GM21528 (cell line): Measurements from ENCODE around the gene GFRA3.
"Not testable (repeated sequence)": the region's sequence is repeated elsewhere in the genome, so short reads cannot be mapped to it uniquely, and the experiment has no call there.

Source experiments
- ATAC-seq: cut with Tn5 transposase; IDR thresholded peaks from one replicate; pipeline ENCODE4 v1.9.1; 2021; ENCODE audit warnings: mild to moderate bottlenecking, moderate library complexity; ENCODE audit not compliant: unreplicated experiment, low FRiP score

The GFRA3 gene

DNA sequence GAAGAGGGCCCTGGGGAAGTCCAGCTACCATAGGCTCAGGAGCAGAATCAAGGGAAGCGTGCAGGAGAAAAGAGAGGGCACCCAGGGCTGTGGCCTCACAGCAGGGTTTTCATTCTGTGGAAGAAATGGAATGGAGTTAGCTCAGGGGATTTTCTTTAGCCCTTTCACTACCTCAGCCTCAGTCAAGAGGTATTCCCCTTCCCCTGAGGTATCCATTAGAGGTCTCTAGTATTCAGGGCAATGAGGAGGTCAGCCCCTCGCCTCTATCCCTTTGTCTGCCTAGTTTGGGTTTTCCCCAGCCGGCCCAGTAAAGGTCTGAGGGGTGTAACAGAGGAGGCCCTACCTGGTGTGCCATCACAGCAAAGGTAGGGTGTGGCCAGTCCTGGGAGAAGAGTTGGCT, 21.5 kb downstream of the GFRA3 start:
- no peak for ATAC-seq

DNA sequence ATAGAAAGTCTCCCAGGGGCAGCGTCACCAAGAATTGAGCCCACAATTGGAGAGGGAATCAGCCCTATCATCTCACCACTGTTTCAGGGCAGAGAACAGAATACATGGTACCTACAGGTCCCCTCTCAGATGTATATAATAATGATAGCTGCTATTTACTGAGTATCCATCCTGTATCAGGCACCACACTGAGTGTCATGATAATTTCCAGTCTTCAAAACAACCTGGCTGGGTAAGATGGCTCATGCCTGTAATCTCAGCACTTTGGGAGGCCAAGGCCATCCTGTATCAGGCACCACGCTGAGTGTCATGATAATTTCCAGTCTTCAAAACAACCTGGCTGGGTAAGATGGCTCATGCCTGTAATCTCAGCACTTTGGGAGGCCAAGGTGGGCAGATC, 26.6 kb downstream of the GFRA3 start:
- not testable (repeated sequence) for ATAC-seq

DNA sequence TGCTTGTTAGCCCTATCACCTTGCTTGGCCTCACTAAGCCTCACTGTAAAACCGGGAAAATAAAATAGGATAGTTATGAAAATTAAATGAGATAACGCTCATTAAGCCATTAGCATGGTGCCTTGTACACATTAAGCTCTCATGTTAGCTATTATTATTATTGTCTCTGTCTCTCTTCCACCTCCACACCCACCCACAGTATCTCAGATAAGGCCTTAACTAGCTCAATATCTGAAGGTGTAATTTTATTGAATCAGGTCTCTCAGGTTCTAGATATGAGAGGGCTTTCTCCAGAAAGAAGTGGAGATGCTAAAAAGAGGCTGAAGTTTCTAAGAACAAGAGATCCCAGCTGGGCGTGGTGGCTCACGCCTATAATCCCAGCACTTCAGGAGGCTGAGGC, 27.6 kb downstream of the GFRA3 start:
- no peak for ATAC-seq

DNA sequence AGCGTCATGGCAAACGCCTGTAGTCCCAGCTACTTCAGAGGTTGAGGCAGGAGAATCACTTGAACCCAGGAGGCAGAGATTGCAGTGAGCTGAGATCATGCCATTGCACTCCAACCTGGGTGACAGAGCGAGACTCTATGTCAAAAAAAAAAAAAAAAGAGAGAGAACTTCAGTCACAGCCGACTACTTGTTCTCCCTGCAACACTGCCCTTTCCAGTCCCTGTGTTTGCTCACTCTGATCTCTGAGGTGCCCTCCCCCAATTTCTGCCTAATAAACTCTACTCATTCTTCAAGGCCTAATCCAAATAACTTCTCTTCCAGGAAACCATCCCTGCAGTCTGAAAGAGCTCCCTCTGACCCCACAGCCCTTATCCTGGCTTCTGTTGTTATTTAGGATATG, 28.1 kb downstream of the GFRA3 start:
- ATAC-seq, result no peak

DNA sequence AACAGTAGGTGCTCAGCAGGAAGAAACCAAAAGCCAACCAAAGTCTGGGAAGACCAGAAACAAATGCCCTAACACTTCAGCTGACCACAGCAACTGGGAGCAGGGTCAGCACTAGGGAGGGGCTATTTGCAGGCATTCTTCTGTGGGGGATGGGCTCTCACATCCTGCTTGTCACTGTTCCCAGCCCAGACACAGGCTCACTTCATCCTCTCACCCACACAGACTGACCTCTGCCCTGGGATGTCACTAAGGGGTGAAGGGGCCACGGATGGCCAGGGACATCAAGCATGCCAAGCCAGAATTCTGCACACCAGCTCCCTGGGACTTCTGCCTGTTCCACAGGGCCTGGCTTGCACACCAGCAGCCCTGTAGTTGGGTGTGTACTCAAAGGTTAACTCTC, 28.7 kb downstream of the GFRA3 start:
- ATAC-seq, result no peak

DNA sequence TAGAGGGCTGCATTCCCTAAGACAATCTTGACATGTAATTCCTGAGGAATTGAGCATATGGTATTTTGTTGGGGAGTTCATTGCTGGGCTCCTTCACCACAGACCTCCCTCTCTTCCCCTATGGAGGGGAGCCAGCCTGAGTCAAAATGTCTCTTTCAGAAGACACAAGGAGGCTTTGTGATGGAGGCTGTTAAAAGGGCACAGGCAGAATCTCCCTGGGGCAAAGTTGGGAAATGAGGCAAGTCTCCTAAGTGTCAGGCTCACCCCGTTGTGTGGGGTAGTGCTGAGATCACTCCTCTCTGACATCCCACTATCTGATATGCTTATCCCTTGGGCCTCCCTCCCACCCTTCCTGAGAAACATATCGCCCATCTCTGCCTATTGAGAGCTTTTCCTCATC, 30.6 kb downstream of the GFRA3 start:
- ATAC-seq, result no peak

DNA sequence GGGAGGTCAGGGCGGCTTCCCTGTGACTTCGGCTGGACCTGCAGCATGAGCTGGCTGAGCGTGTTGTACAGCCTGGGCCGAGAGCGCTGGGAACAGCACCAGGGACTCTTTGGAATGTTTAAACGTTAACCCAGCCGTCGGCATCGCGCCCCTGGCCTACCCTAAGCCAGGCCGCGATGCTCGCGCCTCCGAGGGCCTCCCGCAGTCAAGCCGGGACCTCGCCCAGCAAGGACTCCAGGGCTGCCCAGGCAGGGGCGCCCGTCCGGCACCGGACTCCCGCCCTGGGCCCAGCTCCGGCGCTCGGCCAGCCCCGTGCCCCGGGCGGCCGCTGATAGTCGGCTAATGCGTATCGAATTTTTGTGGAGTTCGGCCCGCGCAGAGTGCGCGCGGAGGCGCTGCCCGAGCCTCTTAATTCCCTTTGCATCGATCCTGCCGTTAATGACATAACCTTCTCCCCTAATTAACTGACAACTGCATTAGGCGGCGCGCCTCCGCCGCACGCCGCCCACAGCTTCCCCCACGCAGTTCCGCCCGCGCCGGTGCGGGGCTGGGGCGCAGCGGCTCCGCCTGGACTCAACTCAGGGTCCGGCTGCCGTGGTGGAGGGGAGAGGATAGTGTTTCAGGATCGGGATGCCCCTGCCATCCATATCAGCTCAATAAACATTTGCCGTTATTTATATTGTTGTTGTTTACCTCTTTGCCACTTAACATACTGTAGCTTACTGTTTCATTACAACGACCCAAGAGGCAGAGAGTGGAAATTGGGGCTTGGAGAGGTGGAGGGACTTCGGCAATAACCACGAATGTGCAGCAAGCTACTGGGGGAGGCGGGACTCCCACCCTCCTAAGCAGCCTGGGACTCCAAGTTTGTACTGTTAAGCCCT, 32.5 kb downstream of the GFRA3 start:
- ATAC-seq, result no peak

DNA sequence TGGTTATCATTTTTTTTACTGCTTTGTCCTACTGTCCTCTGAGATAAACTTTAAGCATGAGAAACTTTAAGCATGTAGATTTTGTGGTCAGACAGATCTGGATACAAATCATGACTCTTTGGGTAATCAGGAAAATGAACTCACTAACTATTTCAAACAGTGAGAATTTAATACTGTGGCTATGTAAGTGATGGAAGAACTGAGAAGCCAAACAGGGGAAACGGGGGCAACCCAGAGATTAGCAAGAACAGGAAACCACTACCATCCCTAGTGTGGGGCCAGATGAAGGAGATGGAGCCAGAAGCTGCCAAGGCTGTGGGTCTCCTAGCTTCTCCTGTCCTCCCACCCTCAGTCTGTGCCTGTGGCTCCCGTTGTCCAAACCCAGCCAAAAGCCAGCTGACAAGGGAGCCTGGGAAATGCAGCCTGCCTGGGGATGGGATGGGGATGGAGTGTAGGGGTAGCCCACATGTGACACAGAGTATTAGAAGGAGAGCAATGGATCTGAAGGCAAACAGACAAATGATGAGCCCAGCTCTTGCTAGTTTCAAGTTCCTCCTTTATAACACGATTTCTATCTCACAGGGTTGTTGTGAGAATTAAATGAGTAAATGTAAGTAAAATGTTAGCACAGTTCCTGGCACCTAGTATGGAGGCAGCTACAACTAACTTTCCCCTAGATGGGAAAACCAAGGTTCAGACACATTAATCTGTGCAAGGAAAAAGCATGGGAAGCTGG, 33.6 kb downstream of the GFRA3 start:
- ATAC-seq, result no peak

DNA sequence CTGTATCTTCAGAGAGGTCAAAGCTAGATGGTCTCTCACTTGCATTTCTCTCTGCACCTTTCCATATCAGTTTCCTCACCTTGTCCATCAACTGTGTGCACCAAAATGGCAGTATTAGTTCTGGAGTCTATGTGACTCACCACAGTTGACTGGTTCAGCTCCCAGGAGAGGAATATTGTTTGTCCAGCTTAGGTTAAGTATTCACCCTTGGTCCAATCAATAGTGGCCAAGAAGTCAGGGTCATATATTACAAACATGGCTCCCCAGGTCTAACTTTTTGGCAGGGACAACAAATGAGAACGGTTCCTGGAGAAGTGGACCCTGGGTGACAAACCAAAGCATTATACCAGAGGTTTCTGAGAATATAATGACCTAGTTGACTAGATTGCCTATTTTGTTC, 36.4 kb downstream of the GFRA3 start:
- ATAC-seq, result no peak

DNA sequence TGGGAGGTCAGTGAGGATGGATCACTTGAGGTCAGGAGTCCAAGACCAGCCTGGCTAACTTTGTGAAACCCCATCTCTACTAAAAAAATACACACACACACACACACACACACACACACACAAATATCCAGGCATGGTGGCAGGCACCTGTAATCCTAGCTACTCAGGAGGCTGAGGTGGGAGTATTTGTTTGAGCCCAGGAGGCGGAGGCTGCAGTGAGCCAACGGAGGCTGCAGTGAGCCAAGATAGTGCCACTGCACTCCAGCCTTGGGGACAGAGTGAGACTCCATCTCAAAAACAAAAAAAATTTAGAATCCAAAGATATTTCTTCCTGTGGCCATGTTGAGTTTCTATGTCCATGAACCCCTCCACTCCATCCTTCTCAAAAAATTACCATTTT, 39.8 kb downstream of the GFRA3 start:
- no peak for ATAC-seq

DNA sequence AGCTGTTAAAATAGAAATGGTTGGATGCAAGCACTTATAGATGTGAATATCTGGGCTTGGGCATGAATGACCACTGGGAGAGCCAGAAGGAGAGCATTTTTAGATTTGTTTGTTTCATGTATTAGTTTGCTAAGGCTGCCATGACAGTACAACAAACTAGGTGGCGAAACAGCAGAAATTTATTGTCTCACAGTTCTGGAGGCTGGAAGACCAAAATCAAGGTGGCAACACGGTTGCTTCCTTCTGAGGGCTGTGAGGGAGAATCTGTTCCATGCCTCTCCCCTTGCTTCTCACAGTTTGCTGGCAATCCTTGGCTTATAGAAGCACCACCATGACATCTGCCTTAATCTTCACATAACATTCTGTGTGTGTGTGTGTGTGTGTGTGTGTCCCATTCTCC, 41.1 kb downstream of the GFRA3 start:
- no peak for ATAC-seq

DNA sequence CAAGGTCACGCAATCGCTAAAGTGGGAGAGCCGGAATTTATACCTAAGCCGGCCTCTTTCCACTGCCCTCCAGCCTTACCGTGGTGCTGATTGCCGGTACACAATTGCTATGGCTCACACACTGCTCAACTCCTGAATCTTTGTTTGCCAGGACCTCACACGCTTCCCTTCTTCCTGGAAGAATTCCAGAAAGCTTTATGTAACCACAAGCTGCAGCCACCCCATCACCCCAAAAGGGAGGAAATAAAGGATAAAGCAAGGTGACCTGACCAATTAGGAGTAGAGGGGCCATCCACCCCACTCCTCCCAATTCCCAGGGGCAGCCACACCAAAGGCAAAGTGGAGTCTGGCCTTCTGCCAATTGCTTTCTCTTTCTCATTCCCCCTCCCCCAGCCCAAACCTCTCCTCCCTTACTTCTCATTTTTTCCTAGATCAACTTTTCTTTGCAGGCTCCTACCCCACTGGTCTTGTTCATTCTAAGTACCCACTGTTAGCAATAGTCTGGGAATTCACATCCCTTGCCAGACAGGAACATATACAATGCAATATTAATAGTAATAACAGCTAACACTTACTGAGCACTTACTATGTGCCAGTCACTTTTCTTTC, 43.3 kb downstream of the GFRA3 start:
- ATAC-seq, result no peak

DNA sequence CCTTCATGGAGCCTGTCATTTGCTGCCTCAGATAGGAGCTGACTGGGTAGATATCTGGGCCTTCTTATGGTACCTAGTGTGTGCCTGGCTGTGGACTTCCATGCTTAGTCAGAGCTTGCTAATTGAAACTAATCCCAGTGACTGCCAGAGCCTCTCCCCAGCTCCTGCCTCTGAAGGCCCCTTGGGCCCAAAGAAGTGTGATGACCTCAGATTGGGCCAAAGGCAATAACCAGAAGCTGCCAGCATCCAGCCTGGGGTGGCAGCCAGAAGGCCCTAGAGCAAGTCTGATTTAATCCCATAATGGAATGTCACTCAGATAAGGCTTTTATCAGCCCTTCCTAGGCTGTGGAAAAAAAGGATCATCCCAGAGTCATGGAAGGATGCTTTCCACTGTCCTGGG, 44.2 kb downstream of the GFRA3 start:
- no peak for ATAC-seq

DNA sequence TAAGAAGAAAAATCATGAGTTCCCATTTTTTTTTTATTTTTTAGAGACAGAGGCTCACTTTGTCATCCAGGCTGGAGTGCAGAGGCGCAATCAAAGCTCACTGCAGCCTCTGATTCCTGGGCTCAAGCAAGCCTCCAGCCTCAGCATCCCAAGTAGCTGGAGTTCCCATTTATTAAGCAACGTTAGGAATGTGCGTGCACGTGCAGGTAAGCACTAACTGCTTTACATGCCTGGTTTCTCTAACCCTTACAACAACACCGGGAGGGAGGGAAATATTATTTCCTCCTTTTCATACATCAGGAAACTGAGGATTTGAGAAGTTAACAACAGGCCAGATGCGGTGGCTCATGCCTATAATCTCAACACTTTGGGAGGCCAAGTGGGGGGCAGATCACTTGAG, 45.0 kb downstream of the GFRA3 start:
- no peak for ATAC-seq

DNA sequence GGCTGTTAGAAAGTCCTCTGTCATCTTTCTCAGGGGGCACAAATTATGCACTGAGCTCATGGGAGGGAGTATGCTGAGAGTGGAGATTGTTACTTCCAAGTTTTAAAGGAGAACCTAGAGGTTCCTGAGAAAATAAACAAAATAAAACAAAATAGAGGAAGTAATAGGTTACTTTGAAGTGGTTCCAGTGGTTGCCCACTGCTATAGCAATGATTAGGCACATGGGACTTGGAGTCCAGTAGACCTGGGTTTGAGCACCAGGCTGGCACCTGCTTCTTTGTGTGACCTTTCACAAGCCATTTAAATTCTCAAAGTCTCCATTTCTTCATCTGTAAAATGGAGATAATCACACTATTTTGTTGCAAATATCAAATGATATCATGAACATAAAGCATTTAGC, 47.5 kb downstream of the GFRA3 start:
- ATAC-seq, result no peak

DNA sequence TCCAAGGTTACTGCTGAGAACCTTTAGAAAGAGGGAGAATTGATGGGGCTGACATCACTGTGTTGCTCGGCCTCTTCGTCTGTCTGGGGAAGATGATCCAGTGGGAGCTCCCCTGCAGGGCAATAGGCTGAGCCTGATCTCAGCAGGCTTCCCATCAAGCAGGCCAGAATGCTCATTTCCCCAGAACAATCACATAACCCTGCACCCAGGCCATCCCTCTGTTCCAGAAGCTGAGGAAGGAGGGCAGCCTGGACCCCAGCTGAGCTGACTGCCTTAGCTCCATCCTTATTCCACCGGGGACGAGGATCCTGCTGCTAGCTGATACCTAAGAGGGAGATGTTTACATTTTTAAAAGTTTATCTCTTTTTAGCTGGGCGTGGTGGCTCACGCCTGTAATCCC, 49.7 kb downstream of the GFRA3 start:
- no peak for ATAC-seq

DNA sequence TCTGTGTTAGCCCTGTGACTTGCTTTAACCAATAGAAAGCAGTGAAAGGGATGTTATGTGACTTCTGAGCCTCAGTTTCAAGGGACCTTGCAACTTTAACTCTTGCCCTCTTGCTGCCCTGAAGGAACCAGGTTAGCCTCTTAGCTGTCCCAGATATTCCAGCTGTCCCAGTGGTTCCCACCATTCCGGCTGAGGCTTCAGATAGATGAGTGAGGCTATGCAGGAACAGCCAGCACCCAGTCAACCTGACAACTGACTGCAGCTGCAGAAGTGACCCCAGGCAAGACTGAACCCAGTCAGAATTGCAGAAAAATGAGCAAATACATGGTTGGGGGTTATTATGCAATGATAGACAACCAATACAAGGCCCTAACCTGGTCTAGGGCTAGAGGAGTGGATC, 50.9 kb downstream of the GFRA3 start:
- ATAC-seq, result no peak

DNA sequence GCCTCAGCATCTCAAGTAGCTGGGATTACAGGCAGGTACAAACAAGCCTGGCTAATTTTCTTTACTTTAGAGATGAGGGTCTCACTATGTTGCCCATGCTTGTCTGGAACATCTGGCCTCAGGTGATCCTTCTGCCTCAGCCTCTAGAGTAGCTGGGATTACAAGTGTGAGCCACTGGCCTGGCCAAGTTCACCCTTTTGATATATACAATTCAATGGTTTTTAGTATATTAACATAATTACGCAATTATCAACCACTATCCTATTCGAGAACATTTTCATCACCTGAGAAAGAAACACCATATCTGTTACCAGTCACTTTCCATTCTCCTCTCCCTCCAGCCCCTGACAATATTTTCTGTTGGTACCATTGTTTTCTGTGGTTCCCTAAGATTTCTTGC, 57.6 kb downstream of the GFRA3 start:
- ATAC-seq, result no peak

DNA sequence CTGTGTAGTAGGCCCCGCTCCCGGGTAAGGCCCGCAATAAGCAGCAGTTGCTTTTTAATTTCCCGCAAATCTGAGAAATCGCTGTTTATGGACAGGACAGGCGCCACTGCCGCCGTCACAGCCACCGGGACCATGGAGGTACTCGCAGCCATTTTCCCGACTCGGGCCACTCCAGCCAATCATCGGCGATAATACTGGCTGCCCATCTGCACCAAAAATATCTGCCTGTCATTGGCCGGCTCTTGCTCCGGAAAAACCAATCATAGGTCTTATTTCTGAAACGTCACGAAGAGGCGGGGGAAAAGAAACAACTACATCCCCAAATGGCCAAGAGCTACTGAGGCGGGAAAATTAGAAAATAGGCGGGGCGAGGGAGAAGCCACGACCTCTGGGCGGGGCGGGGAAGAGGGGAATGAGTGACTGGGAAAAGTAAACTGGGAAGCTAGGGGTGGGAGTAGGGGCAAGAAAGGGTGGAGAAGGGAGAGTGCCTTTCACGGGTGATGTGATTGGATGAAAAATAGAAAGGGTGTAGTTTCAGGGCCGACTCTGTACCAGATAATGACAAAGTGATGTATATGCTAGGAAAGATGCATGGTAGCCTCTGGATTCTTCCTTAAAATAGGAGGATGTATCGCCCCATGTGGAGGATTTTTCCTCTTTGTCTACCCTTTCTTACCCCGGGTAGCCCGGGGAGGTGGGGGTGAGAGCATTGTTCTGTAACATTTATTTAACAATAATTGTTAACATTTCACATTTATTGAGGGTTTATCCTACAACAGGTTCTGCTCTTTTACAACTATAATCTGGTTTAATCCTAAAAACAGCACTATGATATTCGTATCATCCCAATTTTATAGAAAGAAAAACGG, 61.0 kb downstream of the GFRA3 start, which contains the start of gene CDC23:
Gene CDC23 (minus strand): TSS at position 163 of the 869 bp plus-strand sequence. CDS start 11 bp downstream, at position 152.
- ATAC-seq, result peak; percentile 87

DNA sequence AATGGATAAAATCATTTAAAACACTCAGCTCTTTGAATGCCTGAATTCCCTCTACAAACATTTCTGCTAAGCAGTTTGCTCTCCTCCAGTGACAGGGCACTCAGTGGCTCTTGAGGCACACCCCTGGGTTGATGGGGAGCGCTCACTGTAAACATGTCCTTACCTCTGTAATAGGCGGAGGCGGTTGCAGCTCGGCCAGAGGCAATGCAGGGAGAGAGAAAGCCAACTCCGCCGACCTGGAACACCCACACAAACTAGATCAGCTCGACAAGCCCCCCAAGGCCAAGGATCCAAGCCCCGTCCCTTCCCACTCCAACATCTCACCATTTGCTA, 61.6 kb downstream of the GFRA3 start:
- peak; percentile 28 for ATAC-seq

DNA sequence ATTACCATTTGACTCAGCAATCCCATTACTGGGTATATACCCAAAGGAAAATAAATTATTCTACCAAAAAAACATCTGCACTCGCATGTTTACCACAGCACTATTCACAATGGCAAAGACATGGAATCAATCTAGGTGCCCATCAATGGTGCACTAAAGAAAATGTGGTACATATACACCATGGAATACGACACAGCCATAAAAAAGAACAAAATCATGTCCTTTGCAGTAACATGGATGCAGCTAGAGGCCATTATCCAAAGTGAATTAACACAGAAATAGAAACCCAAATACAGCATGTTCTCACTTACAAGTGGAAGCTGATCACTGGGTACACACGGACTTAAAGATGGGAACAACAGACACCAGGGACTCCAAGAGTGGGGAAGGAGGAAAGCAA, 63.4 kb downstream of the GFRA3 start:
- ATAC-seq, result no peak
